Hypothalamus (tissue), 51 donors: ENCODE results near the gene NDUFC2.
"Not testable (repeated sequence)": the region's sequence is repeated elsewhere in the genome, so short reads cannot be mapped to it uniquely, and the experiment has no call there.

Source experiments
- DNase-seq, 51 donors: peaks; one replicate each; lab custom pipeline; 2025; lab: John Stamatoyannopoulos, UW

The NDUFC2 gene

DNA sequence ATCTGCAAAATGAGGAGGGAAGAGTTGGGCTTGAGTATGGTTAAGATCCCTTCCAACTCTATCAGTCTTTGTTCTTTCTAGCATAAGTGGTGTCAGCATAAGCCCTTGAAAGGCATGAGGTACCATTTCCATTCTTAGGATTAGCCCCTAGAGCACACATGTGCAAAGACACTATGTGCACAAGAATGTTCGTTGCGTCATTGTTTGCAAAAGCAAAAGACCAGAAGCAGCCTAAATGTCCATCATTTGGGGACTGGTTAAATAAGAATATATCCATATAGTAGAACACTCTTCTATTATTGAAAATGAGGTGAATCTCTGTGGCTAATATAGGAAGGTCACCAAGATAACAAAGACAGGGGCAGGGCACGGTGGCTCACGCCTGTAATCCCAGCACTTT lies 46.6 kb downstream of the NDUFC2 start:
- DNase-seq: no peak

DNA sequence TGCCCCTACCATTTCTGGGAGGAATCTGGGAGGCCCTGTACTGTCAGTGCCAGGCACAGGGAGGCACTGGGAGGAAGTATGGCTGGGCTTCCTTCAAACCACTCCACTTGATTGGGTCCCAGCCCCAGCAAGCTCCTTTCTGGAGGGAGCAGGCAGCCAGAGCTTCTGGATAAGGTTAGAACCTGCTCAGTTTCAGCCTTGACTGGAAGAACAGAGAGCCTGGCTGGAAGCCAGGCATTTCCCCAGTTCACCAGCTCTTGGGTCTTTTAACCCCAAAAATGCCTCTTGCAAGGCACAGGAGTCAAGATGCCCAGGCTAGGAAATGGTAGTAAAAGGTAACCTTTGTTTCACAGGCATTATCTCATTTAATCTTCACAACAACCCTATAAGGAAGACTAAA lies 47.6 kb downstream of the NDUFC2 start:
- peak in 3 of 51 donors; percentile 6 to 12 (median 6) for DNase-seq

GRCh38 chr11:78031629-78032028 lies 48.0 kb downstream of the NDUFC2 start:
- DNase-seq: no peak

- peak; percentile 7 to 96 (median 87) for DNase-seq
Observed at GRCh38 chr11:78030429-78031325, 49.0 kb downstream of the NDUFC2 start.

DNA sequence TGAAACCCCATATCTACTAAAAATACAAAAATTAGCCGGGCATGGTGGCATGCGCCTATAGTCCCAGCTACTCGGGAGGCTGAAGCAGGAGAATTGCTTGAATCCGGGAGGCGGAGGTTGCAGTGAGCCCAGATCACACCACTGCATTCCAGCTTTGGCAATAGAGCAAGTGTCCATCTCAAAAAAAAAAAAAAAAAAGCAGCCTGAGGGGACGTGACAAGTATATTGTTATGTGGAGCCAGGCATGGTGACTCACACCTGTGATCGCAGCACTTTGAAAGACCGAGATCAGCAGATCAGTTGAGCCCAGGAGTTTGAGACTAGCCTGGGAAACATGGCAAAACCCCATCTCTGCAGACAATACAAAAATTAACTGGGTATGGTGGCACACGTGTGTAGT lies 51.2 kb downstream of the NDUFC2 start:
- not testable (repeated sequence) for DNase-seq

DNA sequence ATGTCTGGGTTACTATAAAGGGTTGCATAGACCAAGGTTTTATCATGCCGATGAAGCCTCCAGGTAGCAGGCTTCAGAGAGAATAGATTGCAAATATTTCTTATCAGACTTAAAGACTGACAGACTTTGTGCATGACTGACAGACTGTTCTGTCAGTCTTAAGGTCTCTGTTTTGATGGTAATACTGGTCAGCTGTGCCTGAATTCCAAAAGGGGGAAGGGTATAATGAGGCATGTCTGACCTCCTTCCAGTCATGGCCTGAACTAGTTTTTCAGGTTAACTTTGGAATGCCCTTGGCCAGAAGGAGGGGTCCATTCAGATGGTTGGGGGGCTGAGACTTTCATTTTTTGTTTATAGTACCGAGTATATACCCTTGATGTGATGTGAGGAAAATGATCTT lies 51.9 kb downstream of the NDUFC2 start:
- DNase-seq: no peak

DNA sequence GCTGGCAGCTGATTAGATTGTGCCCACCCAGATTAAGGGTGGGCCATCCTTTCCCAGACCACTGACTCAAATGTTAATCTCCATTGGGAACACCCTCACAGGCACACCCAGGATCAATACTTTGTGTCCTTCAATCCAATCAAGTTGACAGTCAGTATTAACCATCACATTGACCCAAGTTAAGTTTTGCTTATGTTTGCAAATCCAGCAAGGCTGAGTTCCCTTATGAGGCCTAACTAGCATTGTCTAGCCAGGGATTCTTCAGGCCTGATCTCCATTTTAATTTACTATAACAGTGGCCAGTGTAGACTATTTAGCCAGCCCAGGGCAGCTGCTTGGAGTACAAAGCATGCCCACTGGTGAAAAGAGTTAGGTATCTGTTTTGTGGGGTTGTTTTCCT lies 54.3 kb downstream of the NDUFC2 start:
- no peak for DNase-seq

DNA sequence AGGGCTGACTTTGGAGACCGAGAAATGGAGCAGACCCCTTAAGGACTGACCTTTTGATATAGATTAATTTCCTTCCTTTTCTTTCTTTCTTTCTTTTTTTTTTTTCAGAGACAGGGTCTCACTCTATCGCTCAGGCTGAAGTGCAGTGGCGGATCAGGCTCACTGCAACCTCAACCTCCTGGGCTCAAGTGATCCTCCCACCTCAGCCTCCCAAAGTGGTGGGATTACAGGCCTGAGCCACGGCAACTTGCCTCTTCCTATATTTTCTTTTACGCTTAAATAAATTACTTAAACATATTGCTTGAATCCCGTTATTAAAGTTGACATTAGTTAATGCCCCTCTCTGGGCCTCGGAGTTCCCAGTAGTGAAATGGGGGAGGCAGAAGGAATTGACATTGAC lies 56.2 kb downstream of the NDUFC2 start:
- DNase-seq: no peak

GRCh38 chr11:78022397-78023396 lies 57.0 kb downstream of the NDUFC2 start, which contains the start of gene KCTD14:
Gene KCTD14 (minus strand): TSS chr11:78023276. CDS start chr11:78023249, 27 bp downstream.
- DNase-seq: peak in 1 of 51 donors; percentile 16

DNA sequence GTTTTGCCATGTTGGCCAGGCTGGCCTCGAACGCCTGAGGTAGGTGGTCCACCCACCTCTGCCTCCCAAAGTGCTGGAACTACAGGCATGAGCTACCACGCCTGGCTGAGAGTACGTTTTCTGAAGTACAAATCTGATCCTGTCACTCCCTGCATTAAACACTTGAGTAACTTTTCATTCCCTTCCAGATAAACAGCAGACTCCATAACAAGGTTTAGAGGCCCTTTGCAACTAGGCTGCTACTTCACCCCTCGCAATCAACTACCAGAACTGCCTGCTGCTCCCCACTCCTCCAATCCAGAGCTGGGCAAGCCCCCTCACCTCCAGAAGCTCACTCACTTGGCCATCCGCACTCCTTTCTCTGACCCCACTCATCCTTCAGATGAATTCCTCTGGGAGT lies 58.1 kb downstream of the NDUFC2 start:
- no peak for DNase-seq

- peak in 3 of 51 donors; percentile 2 to 11 (median 8) for DNase-seq
Observed at GRCh38 chr11:78020246-78020645, 59.4 kb downstream of the NDUFC2 start.

- no peak for DNase-seq
Observed at GRCh38 chr11:78019808-78020207, 59.9 kb downstream of the NDUFC2 start.
